SW480 (cell line): ENCODE measurements around the gene TUBB4B.

Experiments
- DNase-seq: peaks from one replicate; pipeline ENCODE4 v3.0.0-alpha.2; 2016; ENCODE audit warnings: low spot score

Gene TUBB4B

GRCh38 chr9:137270929-137271695, 30.0 kb downstream of the TUBB4B start:
- DNase-seq, result no peak

GRCh38 chr9:137271696-137272076, 30.6 kb downstream of the TUBB4B start:
- no peak for DNase-seq

GRCh38 chr9:137272241-137273094, 31.4 kb downstream of the TUBB4B start:
- no peak for DNase-seq

GRCh38 chr9:137273095-137273490, 32.0 kb downstream of the TUBB4B start:
- DNase-seq, result no peak

GRCh38 chr9:137273611-137274320, 32.7 kb downstream of the TUBB4B start:
- DNase-seq, result no peak

- DNase-seq, result no peak
These were observed 34.1 kb downstream of the TUBB4B start for GRCh38 chr9:137275203-137275587.

- DNase-seq, result no peak
These were observed 34.7 kb downstream of the TUBB4B start for GRCh38 chr9:137275588-137276472.

- no peak for DNase-seq
These were observed 35.6 kb downstream of the TUBB4B start for GRCh38 chr9:137276473-137277328.

GRCh38 chr9:137277329-137278041, 36.4 kb downstream of the TUBB4B start, which contains the start of gene TOR4A:
Gene TOR4A, plus strand, starts transcription at chr9:137277726. Its CDS starts 964 bp downstream, at chr9:137278690.
- DNase-seq, result peak; percentile 82

GRCh38 chr9:137278061-137278701, 37.1 kb downstream of the TUBB4B start:
- no peak for DNase-seq

GRCh38 chr9:137278721-137279711, 37.9 kb downstream of the TUBB4B start:
- no peak for DNase-seq

- DNase-seq, result no peak
These were observed 38.8 kb downstream of the TUBB4B start for GRCh38 chr9:137279741-137280473.

- no peak for DNase-seq
These were observed 39.6 kb downstream of the TUBB4B start for GRCh38 chr9:137280474-137281344.

- DNase-seq, result no peak
These were observed 40.4 kb downstream of the TUBB4B start for GRCh38 chr9:137281345-137282116.

- peak; percentile 72 for DNase-seq
These were observed 45.9 kb downstream of the TUBB4B start for GRCh38 chr9:137286975-137287383.

GRCh38 chr9:137293094-137293481, 52.0 kb downstream of the TUBB4B start:
- no peak for DNase-seq
